Activated CD4-positive, alpha-beta T cell treated with anti-CD3 and anti-CD28 coated beads for 24 hours (primary cell): Measurements from ENCODE around the gene DENND2A.
"Not testable (repeated sequence)": the region's sequence is repeated elsewhere in the genome, so short reads cannot be mapped to it uniquely, and the experiment has no call there.

Source experiments
- DNase-seq, 2 donors: peaks; one replicate each; pipeline ENCODE4 v3.0.0-alpha.2; 2020; ENCODE audit warnings: low read depth in 2 of 2

DENND2A gene

DNA sequence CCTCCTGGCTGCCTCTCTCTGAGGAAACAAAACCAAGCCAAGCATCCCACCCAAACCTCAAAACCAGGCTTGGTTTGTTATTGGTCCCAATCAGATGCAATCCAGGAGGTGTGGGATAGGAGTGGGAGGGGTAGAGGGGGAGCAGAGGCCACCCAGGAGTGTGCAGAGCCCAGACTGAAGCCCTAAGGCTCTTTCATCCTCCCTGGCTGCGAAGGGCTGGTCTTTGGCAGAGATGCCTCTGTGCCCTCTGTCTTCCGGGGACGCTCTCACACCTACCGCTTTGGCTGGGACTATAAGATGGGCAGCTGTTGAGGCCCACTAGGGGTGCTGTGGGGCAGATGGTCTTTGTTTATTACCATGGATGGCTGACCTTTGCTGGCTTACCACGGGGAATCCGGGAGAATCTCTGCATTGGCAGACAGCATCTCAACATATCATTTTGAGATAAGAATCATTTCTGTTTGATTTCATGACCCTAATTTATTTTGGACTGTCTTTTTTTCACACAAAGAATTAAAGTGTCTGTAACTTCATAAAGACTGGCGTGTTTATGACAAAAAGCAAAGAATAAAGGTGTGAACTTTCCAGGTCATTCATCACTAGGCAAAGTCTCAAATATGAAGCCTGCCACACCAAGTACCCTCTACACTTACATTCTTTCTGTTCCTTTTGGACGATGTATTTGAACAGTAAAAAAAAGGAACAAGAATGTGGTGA lies 6.5 kb upstream of the DENND2A start:
- no peak for DNase-seq

DNA sequence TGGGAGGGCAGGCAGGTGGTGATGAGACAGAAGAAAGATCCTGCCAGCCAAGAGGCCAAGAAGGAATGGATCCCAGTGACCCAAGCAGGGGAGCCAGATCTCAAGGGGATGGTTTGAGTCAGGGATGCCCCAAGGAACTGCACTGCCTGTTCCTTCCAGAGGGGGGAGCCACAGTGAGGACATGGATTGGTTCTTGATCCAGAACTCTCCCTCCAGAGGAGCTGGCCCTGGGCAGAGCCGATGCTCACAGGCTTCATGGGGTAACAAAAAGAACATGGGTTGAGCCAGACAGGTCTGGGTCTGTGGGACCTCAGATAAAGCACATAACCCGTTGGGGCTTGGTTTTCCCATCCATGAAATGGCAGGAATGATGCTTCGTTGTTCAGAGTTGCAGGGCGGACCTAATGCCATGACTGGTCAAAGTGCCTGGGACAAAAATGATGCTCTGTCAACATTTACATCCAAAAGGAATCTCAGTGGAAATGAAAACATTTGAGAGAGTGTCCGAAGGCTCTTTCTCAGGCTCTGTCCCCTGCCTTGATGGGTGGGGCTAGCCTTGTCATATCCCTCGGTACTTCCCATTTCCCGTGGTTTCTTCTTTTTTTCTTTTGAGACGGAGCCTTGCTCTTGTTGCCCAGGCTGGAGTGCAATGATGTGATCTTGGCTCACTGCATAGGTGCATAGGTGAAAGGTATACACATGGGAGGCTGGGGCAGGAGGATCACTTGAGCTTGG lies 4.7 kb upstream of the DENND2A start:
- no peak for DNase-seq

DNA sequence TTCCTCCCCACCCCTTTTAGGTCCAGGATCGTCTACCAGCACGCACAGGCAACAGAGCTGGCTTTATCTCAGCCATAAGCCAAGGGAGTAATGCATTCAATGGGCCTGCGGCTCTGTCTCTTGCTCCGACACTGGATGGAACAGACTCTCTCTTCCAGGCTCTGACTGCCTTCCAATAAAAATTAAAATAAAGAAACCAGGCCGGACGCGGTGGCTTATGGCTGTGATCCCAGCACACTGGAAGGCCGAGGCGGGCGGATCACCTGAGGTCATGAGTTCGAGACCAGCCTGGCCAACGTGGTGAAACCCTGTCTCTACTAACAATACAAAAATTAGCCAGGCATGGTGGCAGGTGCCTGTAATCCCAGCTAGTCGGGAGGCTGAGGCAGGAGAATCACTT lies 4.1 kb upstream of the DENND2A start:
- not testable (repeated sequence) for DNase-seq

DNA sequence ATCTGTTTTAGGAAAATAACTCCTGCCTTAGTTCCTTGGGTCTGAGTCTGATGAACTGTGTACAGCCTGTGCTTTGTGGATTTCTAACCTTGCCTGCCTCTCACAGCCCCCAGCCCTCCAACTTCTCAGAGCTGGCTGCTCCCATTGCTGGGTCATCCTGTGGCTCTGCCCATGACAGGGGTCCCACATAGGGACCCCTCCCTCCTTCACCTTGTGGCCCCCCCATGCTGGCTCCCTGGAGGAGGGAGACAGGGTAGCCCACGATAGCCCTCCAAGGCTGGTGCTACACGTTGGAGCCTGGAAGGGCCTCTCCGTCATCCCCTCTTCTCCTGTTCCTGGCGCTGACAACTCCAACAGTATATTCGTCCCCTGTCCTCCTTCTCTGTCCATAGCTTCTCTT lies 2.8 kb upstream of the DENND2A start:
- DNase-seq: no peak

DNA sequence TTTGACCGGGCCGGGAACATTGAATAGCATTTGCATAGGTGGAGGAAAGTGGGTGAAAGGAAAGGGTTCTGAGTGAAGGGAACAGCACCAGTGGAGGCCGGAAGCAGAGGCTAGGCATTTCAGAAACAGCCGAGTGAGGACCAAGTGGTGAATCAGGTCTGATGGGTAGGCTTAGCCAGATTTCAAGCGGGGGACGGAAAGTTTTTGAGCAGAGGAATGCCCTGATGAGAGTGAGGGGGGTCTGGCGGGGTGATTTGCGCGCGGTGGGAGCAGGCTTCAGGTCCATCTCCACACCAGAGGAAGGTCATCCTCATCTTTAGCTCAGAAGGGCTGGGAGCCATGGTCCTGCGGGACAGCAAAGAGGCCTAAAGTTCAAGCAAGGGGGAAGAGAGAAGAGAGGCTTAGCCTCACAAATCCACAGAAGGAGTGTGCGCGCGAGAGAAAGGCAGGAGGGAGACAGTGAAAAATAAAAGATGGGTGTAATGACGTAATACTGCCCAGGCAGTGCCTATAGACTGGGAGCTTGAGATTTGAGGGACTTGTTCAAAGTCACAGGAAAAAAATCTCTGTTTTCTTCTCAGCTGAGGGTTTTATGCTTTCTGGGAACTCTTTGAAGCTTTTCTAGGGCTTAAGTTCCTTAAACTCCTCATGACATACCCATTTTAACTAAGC lies 1.0 kb upstream of the DENND2A start:
- no peak for DNase-seq

DNA sequence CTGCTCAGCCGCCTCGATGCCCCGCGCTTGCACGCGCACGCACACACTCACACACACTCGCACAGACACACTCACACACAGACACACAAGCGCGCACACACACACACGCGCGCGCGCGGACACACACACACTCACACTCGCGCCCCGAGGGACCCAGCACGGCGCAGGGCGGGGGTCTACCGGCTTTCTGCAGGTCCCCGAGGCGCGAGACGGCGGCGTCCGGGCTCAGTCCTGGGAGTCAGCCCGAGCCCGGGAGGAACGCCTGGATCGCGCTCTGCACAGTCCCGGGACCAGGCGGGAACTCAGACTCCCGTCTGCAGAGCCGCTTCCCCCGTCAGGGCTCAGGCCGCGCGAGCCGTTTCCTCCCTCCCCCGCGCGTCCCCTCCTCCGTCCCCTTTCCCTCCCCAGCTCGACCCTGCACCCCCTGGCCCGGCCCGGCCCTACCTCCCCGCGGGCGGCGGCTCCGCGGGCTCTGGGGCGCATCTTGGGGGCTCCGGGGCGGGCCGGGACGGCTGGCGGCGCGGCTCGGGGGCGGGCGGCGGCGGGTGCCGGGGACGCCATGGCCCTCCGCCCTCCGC lies 464 bp downstream of the DENND2A start:
- DNase-seq: no peak

DNA sequence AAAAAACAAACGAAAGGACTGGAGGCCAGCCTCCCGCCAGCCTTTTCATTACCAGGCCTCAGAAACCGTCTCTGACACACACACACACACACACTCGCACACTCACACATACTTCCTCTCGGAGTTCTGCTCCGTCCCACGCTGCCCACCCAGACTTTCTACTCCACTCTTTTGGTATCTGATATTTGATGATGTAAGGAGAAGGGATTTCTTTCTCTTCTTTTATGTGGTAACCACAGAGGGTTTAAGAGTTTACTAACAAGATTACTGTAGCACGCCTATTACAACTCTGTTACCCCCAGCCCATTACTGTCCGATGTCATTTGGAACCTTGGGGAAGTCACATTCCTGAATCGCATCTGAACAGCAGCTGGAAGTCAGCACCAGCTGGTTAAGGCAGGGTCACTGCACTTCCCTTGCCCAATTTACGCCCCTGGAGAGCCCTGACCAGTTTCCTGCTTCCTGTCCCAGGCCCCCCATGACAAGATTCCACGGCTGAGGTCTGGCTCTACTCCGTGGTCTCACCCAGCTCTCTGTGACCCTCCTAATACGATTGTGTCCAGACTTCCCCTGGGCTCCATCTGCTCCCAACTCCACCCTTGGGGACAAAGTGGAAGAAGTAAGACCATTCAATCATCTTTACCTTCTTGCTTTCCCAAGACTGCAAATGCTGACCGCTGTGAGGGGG lies 1.1 kb downstream of the DENND2A start:
- no peak for DNase-seq

DNA sequence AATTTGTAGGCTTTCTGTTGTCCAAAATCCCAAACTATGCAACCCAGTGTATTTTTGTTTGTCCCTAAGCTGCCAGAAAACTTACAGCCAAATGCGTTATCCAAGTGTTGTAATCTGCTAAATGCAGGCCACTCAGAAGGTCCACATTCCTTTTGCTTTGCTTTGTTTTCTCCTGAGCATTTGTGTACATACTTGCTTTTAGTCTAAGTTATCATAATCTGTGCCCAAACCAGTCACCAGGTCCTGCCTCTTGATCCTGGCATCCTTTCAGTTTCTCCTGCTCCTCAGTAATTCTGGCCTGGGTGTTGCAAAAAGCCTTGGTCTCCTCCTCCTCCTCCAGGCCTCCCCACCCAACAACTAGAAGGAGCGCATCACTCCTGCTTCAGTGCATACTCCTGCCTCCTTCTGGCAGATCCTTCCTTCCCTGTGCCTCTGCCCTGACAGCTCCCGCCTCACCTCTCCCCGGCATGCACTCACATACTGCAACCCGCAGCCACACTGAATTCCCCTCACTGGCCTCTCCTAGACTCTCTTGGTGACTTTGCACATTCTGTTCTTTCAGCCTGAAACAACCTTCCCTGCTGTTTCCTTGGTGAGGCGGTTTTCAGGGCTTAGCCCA lies 2.3 kb downstream of the DENND2A start:
- no peak for DNase-seq

DNA sequence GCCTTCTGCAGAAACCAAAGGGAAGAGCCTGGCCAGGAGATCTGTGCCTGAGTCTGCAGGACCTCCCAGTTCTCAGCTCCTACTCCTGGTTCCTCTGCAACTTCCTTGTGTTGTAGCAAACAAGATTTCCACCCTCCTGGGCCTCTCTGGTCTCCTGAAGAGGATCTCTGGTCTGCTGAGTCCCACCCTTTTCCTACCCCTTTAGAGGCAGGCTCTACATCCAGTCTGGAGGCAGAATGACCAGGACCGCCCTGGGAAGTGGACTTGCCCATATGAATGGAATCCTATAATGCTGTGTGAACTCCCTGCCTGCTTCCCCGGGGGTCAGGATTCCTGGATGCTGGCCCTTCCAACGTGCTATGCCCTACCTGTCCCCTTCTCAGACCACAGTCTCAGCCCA lies 3.2 kb downstream of the DENND2A start:
- DNase-seq: no peak

DNA sequence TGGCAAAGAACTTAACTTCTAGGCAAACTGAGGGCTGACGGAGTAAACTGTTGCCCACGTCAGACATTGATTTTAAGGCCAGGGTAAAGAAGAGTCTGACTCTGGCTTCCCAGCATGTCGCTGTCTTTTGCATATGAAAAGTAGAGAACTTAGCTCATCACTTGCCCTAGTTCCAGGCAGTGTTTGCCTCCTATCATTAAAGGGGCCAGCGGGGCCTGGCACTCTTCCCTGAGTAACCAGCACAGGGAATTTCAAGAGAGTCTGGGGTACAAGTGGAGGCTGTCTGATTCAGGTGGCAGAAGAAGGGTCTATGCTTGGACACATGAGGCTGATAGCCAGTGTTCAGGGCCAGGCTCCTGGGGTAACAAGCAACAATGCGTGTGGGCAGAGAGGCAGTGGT lies 4.8 kb downstream of the DENND2A start:
- no peak for DNase-seq

DNA sequence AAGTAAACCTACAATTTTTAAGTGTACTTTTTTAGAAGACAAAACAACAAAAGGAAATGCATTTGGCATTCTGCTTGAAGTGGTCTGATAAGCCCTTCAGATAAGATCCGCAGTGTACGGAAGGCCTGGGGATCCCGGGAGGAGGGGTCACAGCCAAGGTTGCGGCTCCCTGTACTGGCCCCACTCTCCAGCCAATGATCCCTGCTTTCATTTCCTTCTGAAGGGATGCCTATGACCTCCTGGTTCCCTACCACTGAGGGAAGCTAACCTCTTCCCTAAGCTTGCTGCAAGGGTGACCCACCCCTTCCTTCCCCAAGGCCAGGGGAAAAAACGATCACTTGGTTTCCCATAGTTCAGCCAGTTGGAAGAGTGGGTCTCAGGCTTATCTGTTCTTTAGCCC lies 5.3 kb downstream of the DENND2A start:
- DNase-seq: no peak

DNA sequence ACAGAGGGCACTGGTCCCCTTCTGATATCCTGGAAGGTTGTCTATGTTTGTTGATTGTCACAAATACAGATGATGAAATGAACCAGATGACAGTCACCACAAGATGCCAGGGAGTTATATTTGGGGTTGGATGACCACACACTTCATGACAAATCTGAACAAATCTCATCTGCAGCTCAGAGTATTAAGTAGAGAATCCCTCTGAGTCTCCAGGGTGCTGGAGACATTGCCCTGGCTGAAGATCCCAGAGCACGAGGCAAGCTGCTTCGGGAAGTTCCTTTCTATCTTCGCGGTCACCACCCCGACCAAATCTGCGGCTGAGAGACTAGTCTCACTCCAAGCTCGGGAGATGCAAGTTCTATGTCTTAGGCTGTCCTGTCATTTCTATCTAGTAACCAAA lies 9.0 kb downstream of the DENND2A start:
- no peak for DNase-seq

DNA sequence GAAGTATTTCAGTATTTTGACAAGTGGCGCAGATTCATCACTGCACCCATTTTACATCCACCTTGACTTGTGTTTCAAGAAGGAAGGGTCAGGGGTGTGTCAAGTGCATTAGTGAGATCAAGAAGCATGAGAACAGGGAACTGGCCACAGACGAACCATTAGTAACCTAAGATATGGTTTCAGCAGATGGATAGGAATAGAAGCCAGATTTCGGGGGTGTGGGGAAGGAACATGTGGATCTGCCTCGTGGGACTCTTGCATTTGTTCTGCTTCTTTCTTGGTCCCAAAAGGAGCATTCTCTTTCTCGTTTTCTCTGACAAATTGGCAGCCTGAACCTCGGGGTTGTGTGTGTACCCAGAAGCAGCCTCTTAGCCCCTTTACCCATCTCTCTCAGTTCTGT lies 9.6 kb downstream of the DENND2A start:
- DNase-seq: no peak

DNA sequence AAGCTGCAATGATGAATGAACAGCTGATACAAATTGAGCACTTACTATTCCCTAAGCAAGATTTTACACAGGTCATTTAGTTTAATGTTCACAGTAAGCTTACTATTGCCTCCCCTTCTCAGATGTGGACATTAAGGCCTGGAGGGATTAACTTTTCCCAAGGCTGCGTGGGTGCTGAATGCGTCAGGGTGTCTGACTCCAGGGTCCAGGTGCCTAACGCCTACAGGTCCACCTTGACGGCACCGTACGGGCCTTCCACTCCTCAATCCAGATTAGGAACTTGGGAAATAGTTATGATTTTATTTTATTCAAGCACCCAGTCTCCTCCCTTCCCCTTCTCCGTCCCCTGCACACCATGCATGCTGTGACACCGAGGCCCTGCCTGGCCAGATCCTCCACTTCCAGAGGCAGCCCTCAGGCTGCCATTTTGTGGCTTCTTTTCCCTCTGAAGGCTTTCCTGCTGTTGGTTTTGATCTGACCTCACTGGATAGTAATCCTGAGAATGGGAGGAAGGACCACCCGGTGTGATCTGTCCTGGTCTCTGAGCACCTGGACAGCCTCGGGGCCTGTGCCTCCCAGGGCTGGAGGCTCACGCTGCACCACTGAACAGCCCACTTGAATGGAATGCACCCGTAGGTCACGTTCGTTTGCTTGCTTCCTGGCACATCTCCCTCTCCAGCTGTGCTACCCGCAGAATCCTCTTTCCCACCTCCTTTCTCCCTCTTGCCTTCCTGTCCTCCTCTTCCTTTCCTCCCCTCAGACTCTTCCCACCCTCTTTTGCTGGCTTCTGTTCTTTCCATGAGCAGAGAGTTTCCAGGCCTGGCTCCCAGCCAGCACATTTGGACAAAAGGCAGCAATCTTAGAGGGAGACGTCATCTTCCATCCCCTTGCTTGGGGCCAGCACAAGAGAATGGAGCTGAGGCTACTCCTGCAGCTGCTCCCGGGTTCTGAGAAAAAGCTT lies 14.4 kb downstream of the DENND2A start:
- no peak for DNase-seq

DNA sequence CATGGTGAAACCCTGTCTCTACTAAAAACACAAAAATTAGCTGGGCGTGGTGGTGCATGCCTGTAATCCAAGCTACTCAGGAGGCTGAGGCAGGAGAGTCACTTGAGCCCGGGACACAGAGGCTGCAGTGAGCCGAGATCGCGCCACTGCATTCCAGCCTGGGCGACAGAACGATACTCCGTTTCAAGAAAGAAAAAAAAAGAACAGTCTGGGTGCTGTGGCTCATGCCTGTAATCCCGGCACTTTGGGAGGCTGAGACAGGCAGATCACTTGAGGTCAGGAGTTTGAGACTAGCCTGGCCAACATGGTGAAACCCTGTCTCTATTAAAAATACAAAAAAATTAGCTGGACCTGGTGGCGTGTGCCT lies 15.4 kb downstream of the DENND2A start:
- not testable (repeated sequence) for DNase-seq

DNA sequence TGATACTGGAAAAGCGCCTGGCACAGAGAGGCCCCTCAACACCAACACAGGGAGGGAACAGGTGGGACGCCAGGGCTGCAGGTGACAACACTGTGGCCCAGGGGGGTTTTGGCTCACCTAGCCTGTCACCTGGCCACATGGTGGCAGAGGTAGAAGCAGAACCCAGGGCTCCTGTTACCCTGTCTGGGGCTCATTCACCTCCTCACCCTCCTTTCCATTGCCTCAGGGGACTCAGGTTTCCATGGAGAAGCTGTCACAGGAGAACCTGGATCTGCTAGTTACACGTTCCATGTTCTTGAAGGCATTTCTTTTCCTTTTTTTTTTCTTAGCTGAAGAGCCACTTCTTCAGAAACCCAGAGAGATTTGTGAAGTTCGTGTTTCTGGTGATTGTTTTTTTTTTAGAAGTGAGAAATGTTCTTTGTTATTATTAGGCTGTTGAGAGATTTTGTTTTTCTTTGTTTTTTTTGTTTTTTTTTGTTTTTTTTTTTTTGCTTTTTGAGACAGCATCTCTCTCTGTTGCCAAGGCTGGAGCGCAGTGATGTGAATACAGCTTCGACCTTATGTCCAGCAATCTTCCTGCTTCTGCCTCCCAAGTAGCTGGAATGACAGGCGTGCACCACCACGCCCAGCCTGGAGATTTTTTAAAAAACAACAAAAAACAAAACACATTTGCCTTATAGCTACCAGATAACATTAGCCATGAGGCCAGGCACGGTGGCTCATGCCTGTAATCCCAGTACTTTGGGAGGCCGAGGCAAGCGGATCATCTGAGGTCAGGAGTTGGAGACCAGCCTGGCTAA lies 16.0 kb downstream of the DENND2A start:
- DNase-seq: no peak

DNA sequence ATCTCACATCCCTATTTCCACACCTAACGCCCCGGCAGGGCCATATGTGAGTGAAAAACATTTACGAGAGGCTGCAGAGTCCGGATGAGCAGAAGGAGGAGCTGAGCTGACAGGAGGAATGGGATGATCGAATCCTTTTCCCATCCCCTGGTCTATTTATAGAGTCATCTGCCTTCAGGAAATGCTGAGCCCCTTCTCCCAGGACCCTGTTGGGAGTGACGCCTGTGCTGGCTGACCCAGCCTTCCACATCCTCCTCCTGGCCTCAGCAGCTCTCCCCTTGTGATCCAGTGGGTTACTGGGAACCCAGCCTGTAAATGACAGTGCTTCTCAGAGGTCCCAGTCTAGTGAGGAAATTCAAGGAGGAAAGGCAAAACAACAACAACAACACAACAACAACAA lies 16.6 kb downstream of the DENND2A start:
- no peak for DNase-seq

DNA sequence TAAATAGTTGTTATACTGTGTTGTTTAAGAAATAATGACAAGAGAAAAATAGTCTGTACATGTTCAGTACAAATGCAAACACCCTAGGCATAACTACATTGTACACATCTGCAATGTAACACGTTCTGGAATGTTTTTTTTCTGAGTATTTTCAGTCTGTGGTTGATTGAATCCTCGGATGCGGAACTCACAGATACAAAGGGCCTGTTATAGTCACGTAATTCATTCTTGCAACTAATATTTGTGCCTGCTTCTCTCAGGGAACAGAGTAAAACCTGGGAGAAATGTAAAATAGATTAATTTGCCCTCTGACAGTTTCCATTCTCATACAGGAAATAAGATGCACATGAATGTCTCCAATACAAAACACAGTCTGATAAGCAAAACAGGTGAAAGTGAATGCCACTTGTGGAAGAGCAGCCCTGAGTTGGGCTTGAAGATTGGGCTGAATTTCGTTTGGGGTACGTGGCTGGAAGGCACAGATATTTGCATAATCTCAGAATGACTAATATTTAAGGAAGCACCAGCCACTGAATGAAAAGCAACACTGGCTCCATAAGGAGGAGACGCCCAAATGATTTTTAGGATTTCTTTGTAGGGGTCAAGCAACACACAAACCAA lies 19.1 kb downstream of the DENND2A start:
- DNase-seq: no peak

DNA sequence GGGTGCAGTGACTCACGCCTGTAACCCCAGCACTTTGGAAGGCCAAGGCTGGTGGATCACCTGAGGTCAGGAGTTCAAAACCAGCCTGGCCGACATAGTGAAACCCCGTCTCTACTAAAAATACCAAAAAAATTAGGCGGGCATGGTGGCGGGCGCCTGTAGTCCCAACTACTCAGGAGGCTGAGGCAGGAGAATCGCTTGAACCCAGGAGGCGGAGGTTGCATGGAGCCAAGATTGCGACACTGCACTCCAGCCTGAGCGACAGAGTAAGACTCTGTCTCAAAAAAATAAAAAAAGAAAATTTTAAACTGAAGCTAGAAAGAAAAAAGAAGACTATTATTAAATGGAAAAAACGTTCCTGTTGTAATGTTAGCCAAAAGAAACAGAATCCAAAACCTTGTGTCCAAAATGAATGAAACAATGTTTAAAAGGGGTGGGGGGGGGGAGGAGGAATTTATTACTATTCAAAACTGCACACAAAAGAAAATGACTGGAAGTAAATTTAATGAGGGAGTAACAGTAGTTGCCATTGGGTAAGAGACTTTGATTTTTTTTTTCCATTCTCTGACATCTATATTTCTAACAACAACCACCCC lies 20.6 kb downstream of the DENND2A start:
- DNase-seq: not testable (repeated sequence)
